Adrenal gland (tissue), 5 donors: ENCODE data around the gene TRAPPC2B.

Experiments used
- POLR2A ChIP-seq, 2 donors: fragments of 450-650 bp; IDR thresholded peaks; one replicate each; pipeline ENCODE4 v1.6.1; 2017; ENCODE audit warnings: antibody characterized with exemption in 2 of 2, mild to moderate bottlenecking in 2 of 2, moderate library complexity in 1 of 2
- TF ChIP-seq, protein P1 (sequence below), 6 experiments: fragments of 450-650 bp in 4 of 6; fragments of 200-600 bp in 2 of 6; sonication (generic) in 1 of 6; IDR thresholded peaks; 1 replicate in 5 of 6; 2 replicates in 1 of 6; pipeline versions ENCODE4 v1.5.1 to v1.8.0; 2016 to 2021; ENCODE audit warnings: antibody characterized with exemption in 6 of 6, mild to moderate bottlenecking in 2 of 6, moderate library complexity in 1 of 6
- donor health status: DM: no; HTN: no; CAD: no.

DNA sequence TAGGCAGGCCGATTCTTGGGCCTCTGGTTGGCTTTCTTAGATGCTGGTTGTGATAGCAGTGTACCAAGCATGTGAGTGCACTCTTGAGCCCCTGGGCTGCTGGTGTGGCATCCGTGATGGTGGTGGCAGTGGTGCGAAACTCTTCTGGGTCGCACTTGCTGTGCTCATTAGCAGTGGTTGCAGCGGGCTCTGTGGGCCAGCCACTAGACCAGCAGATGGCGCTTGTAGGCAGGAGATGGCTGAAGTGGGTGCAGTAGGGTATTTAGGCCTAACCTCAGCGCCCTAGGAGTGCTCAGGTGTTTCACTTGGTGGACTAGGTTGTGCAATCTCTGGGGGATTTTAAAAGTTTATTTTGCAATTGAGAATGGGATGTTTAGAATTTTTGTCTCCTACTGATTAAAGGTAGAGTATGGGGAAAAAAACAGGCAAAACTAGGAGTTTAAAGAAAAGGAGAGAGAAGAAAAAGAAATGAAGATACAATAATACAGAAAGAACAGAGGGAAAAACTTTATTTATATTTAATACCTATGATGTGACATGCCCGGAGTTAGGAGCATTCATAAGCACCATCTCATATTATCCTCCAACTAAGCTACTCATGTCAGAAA, 43.3 kb downstream of the TRAPPC2B start:
- TF ChIP-seq, protein P1, sequence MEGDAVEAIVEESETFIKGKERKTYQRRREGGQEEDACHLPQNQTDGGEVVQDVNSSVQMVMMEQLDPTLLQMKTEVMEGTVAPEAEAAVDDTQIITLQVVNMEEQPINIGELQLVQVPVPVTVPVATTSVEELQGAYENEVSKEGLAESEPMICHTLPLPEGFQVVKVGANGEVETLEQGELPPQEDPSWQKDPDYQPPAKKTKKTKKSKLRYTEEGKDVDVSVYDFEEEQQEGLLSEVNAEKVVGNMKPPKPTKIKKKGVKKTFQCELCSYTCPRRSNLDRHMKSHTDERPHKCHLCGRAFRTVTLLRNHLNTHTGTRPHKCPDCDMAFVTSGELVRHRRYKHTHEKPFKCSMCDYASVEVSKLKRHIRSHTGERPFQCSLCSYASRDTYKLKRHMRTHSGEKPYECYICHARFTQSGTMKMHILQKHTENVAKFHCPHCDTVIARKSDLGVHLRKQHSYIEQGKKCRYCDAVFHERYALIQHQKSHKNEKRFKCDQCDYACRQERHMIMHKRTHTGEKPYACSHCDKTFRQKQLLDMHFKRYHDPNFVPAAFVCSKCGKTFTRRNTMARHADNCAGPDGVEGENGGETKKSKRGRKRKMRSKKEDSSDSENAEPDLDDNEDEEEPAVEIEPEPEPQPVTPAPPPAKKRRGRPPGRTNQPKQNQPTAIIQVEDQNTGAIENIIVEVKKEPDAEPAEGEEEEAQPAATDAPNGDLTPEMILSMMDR (IDR thresholded peaks at IDR 0.05), result peak; percentile 42 to 62 (median 53)
- no peak for TF ChIP-seq POLR2A (IDR thresholded peaks at IDR 0.05)
